ENCODE measurements around the gene STAT5B.

- TF ChIP-seq POLR2A (IDR thresholded peaks at IDR 0.05; ENCODE audit: low read depth, low read length) (no peak), TAF1 (IDR thresholded peaks at IDR 0.05; ENCODE audit: borderline replicate concordance, low read depth, low read length) (no peak)
Observed at GRCh38 chr17:42322382-42323267, 46.4 kb upstream of the STAT5B start.

Measured in GM12892 (cell line).